Ramos (cell line): ENCODE measurements around the gene NUCKS1.
"Not testable (repeated sequence)": the region's sequence is repeated elsewhere in the genome, so short reads cannot be mapped to it uniquely, and the experiment has no call there.

ENCODE experiments used
- in situ Hi-C: fragments of 300-500 bp; cut with MboI; formaldehyde crosslinking; loops from one replicate; pipeline ENCODE4 v1.14.3; 2022; ENCODE audit warnings: low sequenced_read_pairs; ENCODE audit not compliant: unreplicated experiment

The NUCKS1 gene

DNA sequence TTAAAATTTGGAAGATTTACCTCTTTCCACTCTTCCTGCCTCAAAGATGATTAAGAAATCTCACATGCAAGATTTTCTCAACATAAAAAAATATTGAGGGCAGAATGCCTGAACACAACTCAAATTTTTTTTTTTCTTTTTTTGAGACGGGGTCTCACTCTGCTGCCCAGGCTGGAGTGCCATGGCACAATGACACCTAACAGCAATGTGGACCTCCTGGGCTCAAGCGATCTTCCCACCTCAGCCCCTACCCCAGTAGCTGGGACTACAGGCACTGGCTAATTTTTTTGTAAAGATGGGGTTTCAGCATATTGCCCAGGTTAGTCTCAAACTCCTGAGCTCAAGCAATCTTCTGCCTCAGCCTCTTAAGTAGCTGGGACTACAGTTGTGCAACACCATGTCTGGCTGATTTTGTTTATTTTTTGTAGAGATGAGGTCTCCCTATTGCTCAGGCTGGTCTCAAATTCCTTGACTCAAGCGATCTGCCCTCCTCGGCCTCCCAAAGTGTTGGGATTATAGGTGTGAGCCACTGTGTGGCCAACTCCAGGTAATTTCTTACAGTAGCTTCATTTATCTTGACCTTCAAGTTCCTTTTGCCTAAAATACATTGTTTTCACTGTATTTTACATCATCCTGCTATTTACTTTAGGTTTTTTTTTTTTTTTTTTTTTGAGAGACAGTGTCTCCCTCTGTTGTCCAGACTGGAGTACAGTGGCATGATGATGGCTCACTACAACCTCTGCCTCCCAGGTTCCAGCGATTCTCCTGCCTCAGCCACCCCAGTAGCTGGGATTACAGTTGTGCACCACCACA, 10.4 kb downstream of the NUCKS1 start:
- in situ Hi-C loops = no loop called here

- in situ Hi-C loops = no loop called here
These were observed 14.8 kb downstream of the NUCKS1 start for GRCh38 chr1:205735218-205735617.

DNA sequence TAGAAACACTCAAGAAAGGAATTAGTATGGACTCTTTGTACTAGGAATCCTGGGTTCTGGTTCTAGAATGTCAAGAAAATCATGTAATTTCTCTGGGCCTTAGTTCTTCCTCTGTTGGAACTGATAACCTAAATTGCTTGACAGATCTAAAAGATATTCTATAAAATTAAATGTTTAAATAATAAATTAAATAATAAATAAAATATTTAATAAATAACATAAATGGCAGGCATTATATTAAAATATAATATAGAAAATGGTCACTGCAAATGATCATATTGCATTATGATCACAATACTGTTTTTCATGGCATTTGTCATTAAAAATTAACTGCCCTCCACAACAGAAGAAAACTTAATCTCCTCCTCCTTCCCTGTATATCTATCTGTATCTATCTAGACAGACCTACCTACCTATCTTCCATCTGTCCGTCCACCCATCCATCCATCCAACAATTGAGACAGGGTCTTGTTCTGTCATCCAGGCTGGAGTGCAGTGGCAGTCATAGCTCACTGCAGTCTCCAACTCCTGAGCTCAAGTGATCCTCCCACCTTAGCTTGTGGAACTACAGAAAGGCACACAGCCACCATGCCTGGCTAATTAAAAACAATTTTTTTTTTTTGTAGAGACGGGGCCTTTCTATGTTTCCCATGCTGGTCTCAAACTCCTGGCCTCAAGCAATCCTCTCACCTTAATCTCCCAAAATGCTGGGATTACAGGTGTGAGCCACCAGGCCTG, 16.4 kb downstream of the NUCKS1 start:
- in situ Hi-C loops = no loop called here

DNA sequence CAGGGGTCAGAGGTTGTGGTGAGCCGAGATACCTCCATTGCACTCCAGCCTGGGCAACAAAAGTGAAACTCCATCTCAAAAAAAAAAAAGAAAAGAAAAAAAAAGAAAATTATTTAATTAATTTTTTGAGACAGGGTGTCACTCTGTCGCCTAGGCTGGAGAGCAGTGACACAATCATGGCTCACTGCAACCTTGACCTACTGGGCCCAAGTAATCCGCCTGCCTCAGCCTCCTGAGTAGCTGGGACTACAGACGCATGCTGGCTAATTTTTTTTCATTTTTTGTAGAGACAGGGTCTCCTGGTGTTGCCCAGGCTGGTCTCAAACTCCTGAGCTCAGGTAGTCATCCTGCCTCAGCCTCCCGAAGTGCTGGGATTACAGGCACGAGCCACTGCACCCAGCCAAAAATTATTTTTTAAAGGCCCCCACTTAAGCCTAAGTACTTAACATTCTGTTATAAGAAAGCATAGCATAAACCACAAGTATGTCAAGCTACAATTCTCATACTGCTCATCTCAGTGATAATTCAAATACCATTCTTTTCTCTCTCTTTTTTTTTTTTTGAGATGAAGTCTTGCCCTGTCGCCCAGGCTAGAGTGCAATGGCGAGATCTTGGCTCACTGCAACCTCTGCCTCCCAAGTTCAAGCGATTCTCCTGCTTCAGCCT, 19.9 kb downstream of the NUCKS1 start:
- in situ Hi-C loops = no loop called here

GRCh38 chr1:205726619-205727125, 23.3 kb downstream of the NUCKS1 start:
- in situ Hi-C loops = no loop called here

DNA sequence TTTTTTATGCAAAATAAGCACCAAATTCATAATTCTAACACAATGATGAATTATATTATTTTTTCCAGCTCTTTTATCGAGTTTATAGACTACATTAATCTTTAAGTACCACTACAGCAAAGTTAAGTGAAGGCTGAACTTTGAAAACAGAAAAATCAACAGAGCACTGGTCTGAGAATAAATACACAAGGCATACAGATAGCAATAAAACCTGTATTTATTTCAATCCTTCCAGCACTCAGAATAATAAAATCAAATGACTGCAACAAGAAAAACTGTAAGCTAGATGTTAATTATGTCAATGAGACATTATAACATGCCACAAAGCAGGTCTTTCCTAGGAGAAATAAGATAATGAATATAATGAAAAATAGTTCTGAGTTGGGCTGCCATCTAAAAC, 24.5 kb downstream of the NUCKS1 start:
- in situ Hi-C loops = no loop called here

GRCh38 chr1:205720740-205721139, 29.2 kb downstream of the NUCKS1 start:
- in situ Hi-C loops = not testable (repeated sequence)

DNA sequence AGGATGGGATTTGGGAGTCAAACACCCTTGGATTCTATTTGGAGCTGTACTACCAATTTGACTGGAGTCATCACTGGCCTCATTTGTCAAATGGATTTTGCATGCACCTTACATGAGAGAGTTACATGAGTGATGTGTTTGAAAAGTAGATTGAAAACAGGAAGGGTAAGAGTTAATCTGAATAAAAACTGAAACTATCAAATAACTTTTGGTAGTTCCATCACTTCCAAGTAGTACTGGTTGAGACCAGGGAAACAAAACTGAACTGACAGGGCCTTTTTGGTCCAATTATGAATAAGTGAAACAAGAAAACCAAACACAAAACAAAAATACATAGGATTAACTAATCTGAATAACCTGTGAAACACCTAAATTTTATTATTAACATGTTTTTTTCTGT, 30.2 kb downstream of the NUCKS1 start:
- in situ Hi-C loops = no loop called here

GRCh38 chr1:205719015-205719414, 31.0 kb downstream of the NUCKS1 start:
- in situ Hi-C loops = no loop called here

GRCh38 chr1:205716371-205717132, 33.4 kb downstream of the NUCKS1 start:
- in situ Hi-C loops = no loop called here

DNA sequence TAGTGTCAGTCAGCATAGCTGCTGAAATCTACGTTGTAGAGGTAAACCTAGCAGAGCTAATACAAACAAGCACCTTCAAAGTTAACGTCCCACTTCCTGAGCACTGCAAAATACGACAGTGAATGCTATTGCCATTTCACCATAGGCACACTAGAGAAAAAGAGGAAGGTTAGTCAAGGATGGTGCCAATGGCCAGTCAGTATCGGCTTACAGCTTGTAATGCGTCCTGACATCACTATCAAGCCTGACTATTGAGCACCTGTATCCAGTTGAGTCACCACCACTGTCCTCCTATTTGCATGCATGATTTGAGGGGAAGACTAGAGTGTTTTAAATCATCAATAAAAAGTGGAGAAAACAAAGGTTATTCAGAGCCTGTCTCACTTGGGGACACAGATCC, 34.4 kb downstream of the NUCKS1 start:
- in situ Hi-C loops = no loop called here

- in situ Hi-C loops = no loop called here
These were observed 35.1 kb downstream of the NUCKS1 start for GRCh38 chr1:205714906-205715246.

DNA sequence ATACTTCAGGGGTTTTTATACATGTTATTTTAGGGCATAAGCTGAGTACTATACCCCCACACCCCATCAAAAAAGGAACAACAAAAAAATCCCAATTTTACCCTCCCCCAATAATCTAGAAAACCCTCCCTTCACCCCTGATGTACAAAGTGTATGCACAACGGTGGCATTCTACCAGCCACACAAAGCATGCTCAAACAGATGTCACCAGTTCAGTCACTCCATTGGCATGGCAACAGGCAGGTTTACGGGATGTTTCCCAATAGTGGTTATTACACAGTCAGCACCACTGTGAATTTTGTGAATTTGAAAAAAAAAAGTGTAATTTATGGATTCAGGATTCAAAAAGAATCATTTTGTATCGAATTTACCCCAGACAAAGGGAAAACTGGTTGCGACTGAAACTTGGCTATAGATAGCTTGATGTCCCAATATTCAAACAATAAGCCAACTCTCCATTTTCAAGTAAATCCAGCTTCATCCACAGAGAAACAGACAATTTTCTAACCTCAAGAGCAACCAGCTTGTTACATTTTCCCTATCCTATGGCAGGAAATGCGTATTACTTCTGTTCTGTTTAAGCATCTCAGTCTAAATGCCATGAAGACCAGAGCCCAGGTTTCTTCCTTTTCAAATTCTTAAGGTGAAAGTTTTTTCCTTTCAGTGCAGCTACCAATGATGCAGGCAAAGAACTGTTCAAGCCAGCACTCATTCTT, 35.6 kb downstream of the NUCKS1 start:
- in situ Hi-C loops = no loop called here

GRCh38 chr1:205711105-205712048, 38.6 kb downstream of the NUCKS1 start:
- in situ Hi-C loops = no loop called here

DNA sequence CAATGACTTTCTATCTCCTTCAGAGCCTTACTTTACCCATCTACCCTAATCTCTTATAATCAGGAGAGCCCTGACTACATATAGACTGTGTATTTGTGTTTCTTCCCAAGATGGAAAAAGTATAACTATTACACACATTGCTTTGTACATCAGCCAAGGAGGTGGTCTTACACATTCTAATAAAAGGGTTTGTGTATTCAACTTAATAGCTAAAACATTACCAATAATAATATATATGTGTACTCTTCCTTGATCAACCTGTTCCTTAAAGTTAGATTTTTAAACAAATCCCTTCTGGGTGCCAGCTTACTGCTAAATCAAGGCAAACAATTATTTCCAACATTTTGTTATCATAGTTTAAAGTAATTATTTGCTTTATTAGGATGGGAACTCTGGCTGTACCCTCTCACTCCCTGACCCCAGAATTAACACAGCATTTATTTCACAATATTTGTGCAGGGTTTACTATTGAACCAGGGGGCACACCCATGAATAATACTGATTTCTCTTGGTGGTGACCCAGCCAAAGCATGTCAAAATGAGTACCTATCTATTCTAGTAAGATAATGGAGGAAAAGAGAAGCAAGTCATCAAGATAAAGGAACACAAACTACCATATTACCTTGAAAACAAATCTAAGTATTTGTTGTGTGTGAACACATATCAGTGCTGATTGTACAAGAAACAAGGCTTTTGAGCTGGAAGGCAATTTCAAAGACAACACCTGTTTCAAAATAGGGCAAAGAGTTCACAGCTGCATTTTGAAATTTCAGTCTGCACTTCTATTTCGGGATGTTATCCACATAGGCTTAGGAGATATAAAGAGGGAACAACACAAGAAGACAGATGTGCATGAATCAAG, 39.5 kb downstream of the NUCKS1 start:
- in situ Hi-C loops = no loop called here

- in situ Hi-C loops = loop anchor here (5.0 kb wide), 1 partner anchor 47 kb away; no protein-coding TSS in a partner anchor
These were observed 40.3 kb downstream of the NUCKS1 start for GRCh38 chr1:205709640-205710039.

- in situ Hi-C loops = loop anchor here (5.0 kb wide), 1 partner anchor 47 kb away; no protein-coding TSS in a partner anchor
These were observed 41.0 kb downstream of the NUCKS1 start for GRCh38 chr1:205709059-205709398.
